A549 treated with AZD9567 at 1 μM for 4 hours (cell line): Measurements from ENCODE around the gene DNASE1L1. TPM values are rescaled to one million over a fixed set of nuclear protein-coding genes. Genes with fewer than 3 reads are reported as not detected.

Experiments
- total RNA-seq: library from RNA; stranded (reverse); fragments of 200-300 nt; extraction: Qiagen RNA extraction; gene quantifications from 5 replicates; pipeline ENCODE4 v1.2.3, GENCODE V29; 2022; ENCODE audit not compliant: insufficient read depth

The DNASE1L1 gene
- 28.0 to 33.0 TPM (median 30.2 TPM) in 5 replicates for total RNA-seq

GRCh38 chrX:154409222-154409871, at the start of gene DNASE1L1:
Gene DNASE1L1, minus strand, starts transcription at chrX:154409254. Its CDS starts 3,686 bp downstream, at chrX:154405568.

DNA sequence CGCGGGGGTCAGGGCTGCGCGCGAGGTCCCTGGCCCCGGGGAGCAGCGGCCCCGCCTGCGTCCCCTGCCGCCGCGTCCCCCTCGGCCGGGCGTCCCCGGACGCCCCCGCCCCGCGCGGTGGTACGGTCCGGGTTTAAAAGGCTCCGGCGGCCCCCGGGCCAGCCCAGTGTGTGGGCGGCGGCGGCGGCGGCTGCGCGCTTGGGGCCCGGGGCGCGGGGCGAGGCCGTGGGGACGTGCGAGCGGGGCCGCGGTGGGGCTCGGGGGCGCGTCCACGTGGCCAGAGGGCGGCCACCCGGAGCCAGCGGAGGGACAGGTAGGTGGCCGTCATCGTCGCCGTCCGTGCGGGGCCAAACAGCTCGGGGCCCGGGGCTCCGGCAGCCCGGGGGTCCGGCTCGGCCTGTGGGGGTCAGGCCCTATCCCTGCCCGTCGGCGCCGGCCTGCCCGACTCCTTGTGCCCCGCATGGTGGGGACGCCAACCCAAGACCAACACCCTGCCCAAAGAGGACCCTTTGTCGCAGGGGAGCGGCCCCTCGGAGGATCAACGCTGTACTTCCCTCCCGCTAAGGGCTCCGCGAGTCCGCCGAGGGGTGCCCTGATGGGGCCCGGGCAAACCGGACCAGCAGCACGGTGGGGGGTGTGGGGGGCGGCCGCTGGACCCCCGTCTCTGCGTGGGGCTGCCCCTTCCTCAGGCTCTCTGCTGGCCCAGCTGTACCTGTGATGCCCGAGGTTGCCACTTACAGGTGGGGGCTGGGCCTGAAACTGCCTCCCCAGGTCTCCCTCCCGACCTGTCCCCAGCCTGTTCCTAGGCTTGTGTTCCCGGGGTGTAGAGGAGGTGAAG, 49.3 kb upstream of the DNASE1L1 start, which contains the start of gene PLXNA3:
PLXNA3 (plus strand) TSS at position 166 of the 838 bp plus-strand sequence. CDS start 1,903 bp downstream, outside the sequence.

DNA sequence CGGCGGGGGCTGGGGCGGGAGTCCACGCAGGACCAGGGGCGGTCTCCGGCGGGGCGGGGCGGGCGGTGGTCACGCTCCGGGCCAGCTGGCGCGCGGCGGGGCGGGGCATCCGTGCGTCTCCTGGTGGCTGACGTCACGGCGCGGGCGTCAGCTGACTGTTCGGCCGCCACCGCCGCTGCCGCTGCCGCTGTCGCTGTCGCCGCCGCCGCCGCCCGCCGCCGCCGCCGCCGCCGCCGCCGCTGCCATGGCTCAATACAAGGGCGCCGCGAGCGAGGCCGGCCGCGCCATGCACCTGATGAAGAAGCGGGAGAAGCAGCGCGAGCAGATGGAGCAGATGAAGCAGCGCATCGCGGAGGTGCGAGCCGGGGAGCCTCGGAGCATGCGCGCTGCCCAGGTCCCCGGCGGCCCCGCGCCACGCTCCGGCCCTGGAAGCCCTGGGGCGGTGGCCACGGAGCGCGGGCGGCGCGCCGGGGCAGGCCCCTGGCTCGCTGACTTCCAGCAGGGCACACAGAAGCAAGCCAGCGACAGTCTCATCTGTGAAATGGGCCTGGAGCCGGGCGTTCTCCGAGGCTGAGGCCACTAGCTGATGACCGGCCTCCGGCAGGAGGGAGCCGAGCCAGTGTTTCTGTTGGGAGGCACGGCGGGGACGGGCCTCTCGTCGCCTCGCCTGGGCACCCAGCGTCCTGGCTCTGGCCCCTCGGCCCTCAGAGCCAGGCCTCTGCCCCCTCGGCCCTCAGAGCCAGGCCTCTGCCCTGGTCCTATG, 35.1 kb upstream of the DNASE1L1 start, which contains the start of gene FAM50A:
FAM50A (plus strand) TSS at position 150 of the 763 bp plus-strand sequence; CDS start at position 245, 95 bp downstream.

DNA sequence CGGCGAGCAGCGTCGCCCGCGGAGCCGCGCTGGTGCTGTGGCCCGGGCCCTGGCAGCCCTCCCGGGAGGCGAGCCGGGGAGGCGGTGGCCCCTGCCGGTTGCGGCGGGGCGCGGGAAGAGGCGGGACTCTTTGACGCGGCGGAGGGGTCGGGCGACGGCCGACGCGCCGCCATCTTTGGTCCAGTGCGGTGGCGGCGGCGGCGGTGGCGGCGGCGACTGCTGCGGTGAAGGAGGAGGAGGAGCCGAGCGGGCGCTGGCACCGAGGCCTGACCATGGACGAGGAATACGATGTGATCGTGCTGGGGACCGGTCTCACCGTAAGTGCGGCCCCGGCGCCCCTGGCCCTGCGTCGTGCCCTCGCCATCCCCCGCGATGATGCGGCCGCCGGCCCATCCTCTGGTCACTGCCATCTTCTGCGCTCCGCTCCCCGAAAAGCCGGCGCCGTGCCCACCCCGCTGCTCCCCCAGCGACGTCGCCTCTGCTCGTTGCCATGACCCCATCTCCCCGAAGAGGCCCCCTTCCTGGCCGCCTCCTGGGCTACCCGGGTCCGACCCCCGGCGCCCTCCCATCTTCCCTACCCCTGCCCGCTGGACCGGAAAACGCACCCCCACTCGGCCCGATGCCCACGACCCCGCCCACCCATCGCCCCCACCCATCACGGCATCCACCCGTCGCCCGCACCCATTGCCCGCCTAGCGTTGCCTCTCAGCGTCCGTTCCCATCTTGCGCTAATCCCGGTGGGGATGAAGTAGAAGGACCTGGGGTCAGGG, 28.1 kb upstream of the DNASE1L1 start, which contains the start of gene GDI1:
GDI1 (plus strand) TSS at position 172 of the 770 bp plus-strand sequence; CDS start at position 273, 101 bp downstream.

DNA sequence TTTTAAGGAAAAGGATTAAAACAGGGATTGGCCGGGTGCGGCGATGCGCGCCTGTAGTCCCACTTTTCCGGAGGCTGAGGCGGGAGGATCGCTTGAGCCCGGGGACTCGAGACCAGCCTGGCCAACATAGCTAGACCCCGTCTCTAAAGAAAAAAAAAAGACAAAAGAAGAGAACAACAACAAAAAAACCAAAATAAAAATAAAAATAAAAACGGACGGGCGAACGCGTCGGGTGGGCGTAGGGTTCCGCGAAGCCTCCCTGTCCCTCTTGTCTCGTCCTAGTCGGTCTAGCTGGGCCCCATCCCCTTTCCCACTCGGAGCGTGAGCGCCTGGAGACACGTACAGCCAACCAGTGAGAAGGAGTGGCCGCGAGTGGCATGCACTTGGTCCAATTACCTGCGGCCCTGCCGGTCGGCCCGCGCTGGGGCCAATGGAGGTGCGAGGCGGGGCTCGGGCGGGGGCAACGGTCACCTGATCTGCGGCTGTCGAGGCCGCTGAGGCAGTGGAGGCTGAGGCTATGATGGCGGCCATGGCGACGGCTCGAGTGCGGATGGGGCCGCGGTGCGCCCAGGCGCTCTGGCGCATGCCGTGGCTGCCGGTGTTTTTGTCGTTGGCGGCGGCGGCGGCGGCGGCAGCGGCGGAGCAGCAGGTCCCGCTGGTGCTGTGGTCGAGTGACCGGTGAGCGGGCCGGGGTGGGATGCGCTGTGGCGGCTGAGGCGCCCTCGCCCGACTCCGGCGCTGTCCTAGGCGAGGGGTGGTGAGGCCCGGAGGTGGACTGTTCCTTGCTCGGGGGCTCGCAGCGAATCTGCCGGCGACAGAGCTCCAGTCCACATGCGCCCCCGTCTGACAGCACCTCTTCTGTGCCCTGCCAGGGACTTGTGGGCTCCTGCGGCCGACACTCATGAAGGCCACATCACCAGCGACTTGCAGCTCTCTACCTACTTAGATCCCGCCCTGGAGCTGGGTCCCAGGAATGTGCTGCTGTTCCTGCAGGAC, 19.4 kb upstream of the DNASE1L1 start, which contains the start of gene ATP6AP1:
ATP6AP1 (plus strand) TSS at position 502 of the 996 bp plus-strand sequence; CDS start at position 518, 16 bp downstream.

DNA sequence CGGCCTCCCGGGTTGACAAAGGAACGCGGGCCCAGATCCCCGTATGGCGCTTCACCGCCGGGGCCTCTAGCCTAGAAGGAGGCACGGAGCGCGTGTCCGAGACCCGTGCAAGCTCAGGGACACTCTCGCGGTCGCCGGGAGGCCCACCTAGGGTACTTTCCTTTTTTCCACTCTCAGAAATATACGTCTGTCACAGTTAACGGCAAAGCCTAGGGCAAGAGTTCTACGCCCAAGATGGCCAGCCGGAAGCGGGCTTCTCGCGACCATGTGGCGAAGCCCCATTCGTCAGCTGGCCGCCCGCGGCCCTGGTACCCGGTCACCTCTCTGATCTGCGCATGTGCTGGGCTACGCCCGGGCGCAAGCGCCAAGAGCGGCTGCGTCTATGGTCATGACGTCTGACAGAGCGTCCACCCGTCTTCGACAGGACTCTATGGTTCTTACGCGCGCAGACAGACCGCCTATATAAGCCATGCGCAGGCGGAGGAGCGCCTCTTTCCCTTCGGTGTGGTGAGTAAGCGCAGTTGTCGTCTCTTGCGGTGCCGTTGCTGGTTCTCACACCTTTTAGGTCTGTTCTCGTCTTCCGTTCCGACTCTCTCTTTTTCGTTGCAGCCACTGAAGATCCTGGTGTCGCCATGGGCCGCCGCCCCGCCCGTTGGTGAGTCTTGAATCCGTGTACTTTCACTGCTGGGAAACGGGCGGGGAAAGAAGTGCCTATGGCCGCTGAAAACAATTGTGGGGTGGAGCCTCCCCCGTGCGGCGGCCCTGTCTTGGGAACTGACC, 11.0 kb downstream of the DNASE1L1 start, which contains the start of gene RPL10:
RPL10 (plus strand) TSS at position 490 of the 780 bp plus-strand sequence; CDS start at position 633, 143 bp downstream.

GRCh38 chrX:154378799-154379568, 30.1 kb downstream of the DNASE1L1 start, which contains the start of gene EMD:
Gene EMD, plus strand, starts transcription at chrX:154379295. Its CDS starts 190 bp downstream, at chrX:154379485.

GRCh38 chrX:154374313-154375155, 34.5 kb downstream of the DNASE1L1 start, which contains the start of gene FLNA:
Gene FLNA, minus strand, starts transcription at chrX:154374634. Its CDS starts 3,389 bp downstream, at chrX:154371245.

Other genes with a start within 250 kb of the DNASE1L1 start
- not detected in 5 replicates for gene OPN1MW, start 226.7 kb downstream of the DNASE1L1 start, total RNA-seq
- not detected in 5 replicates for gene OPN1MW2, start 189.5 kb downstream of the DNASE1L1 start, total RNA-seq
- not detected in 5 replicates for gene OPN1MW3, start 151.7 kb downstream of the DNASE1L1 start, total RNA-seq
- not detected in 5 replicates for gene TEX28, start 114.1 kb downstream of the DNASE1L1 start, total RNA-seq
- gene TKTL1, start 113.5 kb downstream of the DNASE1L1 start, total RNA-seq, result 0.03 to 0.06 TPM in 2 of 5 replicates, not detected in the others
- 1,398 to 1,786 TPM (median 1,537 TPM) in 5 replicates for gene FLNA, start 34.6 kb downstream of the DNASE1L1 start, total RNA-seq
- gene EMD, start 30.0 kb downstream of the DNASE1L1 start, total RNA-seq, result 139 to 167 TPM (median 160 TPM) in 5 replicates
- gene RPL10, start 10.9 kb downstream of the DNASE1L1 start, total RNA-seq, result 5,537 to 5,934 TPM (median 5,663 TPM) in 5 replicates
- 20.0 to 39.1 TPM (median 37.4 TPM) in 5 replicates for gene TAFAZZIN, start 2.3 kb upstream of the DNASE1L1 start, total RNA-seq
- gene ATP6AP1, start 19.4 kb upstream of the DNASE1L1 start, total RNA-seq, result 86.0 to 111 TPM (median 105 TPM) in 5 replicates
- 99.0 to 111 TPM (median 108 TPM) in 5 replicates for gene GDI1, start 27.9 kb upstream of the DNASE1L1 start, total RNA-seq
- 87.7 to 122 TPM (median 113 TPM) in 5 replicates for gene FAM50A, start 34.9 kb upstream of the DNASE1L1 start, total RNA-seq
- 14.0 to 24.4 TPM (median 20.9 TPM) in 5 replicates for gene PLXNA3, start 49.0 kb upstream of the DNASE1L1 start, total RNA-seq
- 47.4 to 71.3 TPM (median 68.7 TPM) in 5 replicates for gene LAGE3, start 70.0 kb upstream of the DNASE1L1 start, total RNA-seq
- 62.5 to 67.8 TPM (median 64.3 TPM) in 5 replicates for gene UBL4A, start 77.4 kb upstream of the DNASE1L1 start, total RNA-seq
- 43.3 to 46.5 TPM (median 44.4 TPM) in 5 replicates for gene SLC10A3, start 81.4 kb upstream of the DNASE1L1 start, total RNA-seq
- gene FAM3A, start 107.0 kb upstream of the DNASE1L1 start, total RNA-seq, result 40.7 to 46.1 TPM (median 45.3 TPM) in 5 replicates
- 1,265 to 1,646 TPM (median 1,455 TPM) in 5 replicates for gene G6PD, start 137.6 kb upstream of the DNASE1L1 start, total RNA-seq
- gene IKBKG, start 138.4 kb upstream of the DNASE1L1 start, total RNA-seq, result 33.2 to 47.2 TPM (median 44.4 TPM) in 5 replicates
- gene CTAG1A, start 175.9 kb upstream of the DNASE1L1 start, total RNA-seq, result 0.10 TPM in 1 of 5 replicates, not detected in the others
- gene CTAG1B, start 210.0 kb upstream of the DNASE1L1 start, total RNA-seq, result not detected in 5 replicates
- gene CTAG2, start 244.3 kb upstream of the DNASE1L1 start, total RNA-seq, result not detected in 5 replicates